CD14-positive monocyte (primary cell): Measurements from ENCODE around the gene ATAD3A. TPM values are rescaled to one million over a fixed set of nuclear protein-coding genes. Genes with fewer than 3 reads are reported as not detected.

Experiments used
- DNase-seq, 3 donors: peaks; one replicate each; pipeline ENCODE4 v3.0.0-alpha.2; 2011 to 2022
- H2AFZ ChIP-seq: 2 replicates; pipeline ENCODE4 v1.6.0; 2012; ENCODE audit warnings: mild to moderate bottlenecking, low read depth, low read length, inconsistent platforms; ENCODE audit not compliant: insufficient read depth, poor library complexity, severe bottlenecking
- H3K27ac ChIP-seq, 2 donors: 1 replicate in 1 of 2; 2 replicates in 1 of 2; pipeline ENCODE4 v1.5.1; 2012 to 2013; ENCODE audit warnings: low read length in 2 of 2, control low read depth in 1 of 2, inconsistent platforms in 1 of 2, low read depth in 1 of 2, mild to moderate bottlenecking in 1 of 2
- H3K27me3 ChIP-seq, 2 donors: one replicate each; pipeline versions ENCODE4 v1.6.0 to v1.6.1; 2011 to 2013; ENCODE audit warnings: low read length in 2 of 2; ENCODE audit not compliant: control insufficient read depth in 2 of 2, insufficient read depth in 2 of 2
- H3K36me3 ChIP-seq, 2 donors: replicated peaks in 1 of 2; 1 replicate in 1 of 2; 2 replicates in 1 of 2; pipeline versions ENCODE4 v1.5.1 to v1.6.1; 2012 to 2013; ENCODE audit warnings: low read length in 2 of 2, control low read depth in 1 of 2, inconsistent platforms in 1 of 2, mild to moderate bottlenecking in 1 of 2; ENCODE audit not compliant: insufficient read depth in 2 of 2, control insufficient read depth in 1 of 2
- H3K4me1 ChIP-seq, 2 donors: 1 replicate in 1 of 2; 2 replicates in 1 of 2; pipeline versions ENCODE4 v1.5.1 to v1.6.1; 2012 to 2013; ENCODE audit warnings: low read length in 2 of 2, control low read depth in 1 of 2, inconsistent platforms in 1 of 2, mild to moderate bottlenecking in 1 of 2, moderate library complexity in 1 of 2; ENCODE audit not compliant: insufficient read depth in 2 of 2, control insufficient read depth in 1 of 2
- H3K4me2 ChIP-seq: replicated peaks from 2 replicates; pipeline ENCODE3; 2012; ENCODE audit warnings: low read length, moderate library complexity, mild to moderate bottlenecking; ENCODE audit not compliant: poor library complexity, severe bottlenecking; ENCODE audit errors: extremely low read depth
- H3K4me3 ChIP-seq, 3 experiments: fragments of 200-600 bp in 1 of 3; sonication (generic) in 1 of 3; replicated peaks in 1 of 3; 1 replicate in 2 of 3; 2 replicates in 1 of 3; pipeline ENCODE4 v1.5.1; 2011 to 2013; ENCODE audit warnings: low read length in 3 of 3, mild to moderate bottlenecking in 3 of 3, control low read depth in 2 of 3, low read depth in 2 of 3, inconsistent platforms in 1 of 3, moderate library complexity in 1 of 3
- H3K79me2 ChIP-seq: 2 replicates; pipeline ENCODE4 v1.6.0; 2012; ENCODE audit warnings: mild to moderate bottlenecking, control low read depth, inconsistent platforms, low read length, moderate library complexity; ENCODE audit not compliant: insufficient read depth
- H3K9ac ChIP-seq: 2 replicates; pipeline ENCODE4 v1.6.0; 2017; ENCODE audit warnings: low read length, mild to moderate bottlenecking; ENCODE audit not compliant: insufficient read depth, poor library complexity, severe bottlenecking
- H3K9me3 ChIP-seq, 2 donors: replicated peaks in 1 of 2; 1 replicate in 1 of 2; 2 replicates in 1 of 2; pipeline versions ENCODE4 v1.5.1 to v1.6.1; 2012 to 2013; ENCODE audit warnings: low read length in 2 of 2, control low read depth in 1 of 2; ENCODE audit not compliant: control insufficient read depth in 1 of 2, insufficient read depth in 1 of 2
- H4K20me1 ChIP-seq: 2 replicates; pipeline ENCODE4 v1.6.0; 2012; ENCODE audit warnings: mild to moderate bottlenecking, low read length, control low read depth, moderate library complexity; ENCODE audit not compliant: insufficient read depth
- H3K27ac Mint-ChIP-seq, 7 donors: one replicate each; pipeline ENCODE4 v1.8.0; 2020; ENCODE audit warnings: mild to moderate bottlenecking in 7 of 7, mixed read lengths in 7 of 7, moderate library complexity in 6 of 7, inconsistent platforms in 2 of 7
- H3K27me3 Mint-ChIP-seq, 3 donors: one replicate each; pipeline ENCODE4 v1.8.0; 2021 to 2022; ENCODE audit warnings: low read depth in 3 of 3, mild to moderate bottlenecking in 3 of 3, mixed read lengths in 3 of 3, moderate library complexity in 3 of 3, inconsistent platforms in 1 of 3
- H3K36me3 Mint-ChIP-seq, 2 donors: one replicate each; pipeline ENCODE4 v1.8.0; 2020; ENCODE audit warnings: mixed read lengths in 2 of 2, inconsistent platforms in 1 of 2, mild to moderate bottlenecking in 1 of 2
- H3K4me1 Mint-ChIP-seq: one replicate; pipeline ENCODE4 v1.8.0; 2020; ENCODE audit warnings: mild to moderate bottlenecking, mixed read lengths
- H3K4me3 Mint-ChIP-seq, 2 donors: one replicate each; pipeline ENCODE4 v1.8.0; 2020; ENCODE audit warnings: mild to moderate bottlenecking in 2 of 2, mixed read lengths in 2 of 2, moderate library complexity in 1 of 2
- H3K9me3 Mint-ChIP-seq, 7 donors: one replicate each; pipeline ENCODE4 v1.8.0; 2020 to 2022; ENCODE audit warnings: mixed read lengths in 7 of 7, mild to moderate bottlenecking in 6 of 7, moderate library complexity in 6 of 7, inconsistent platforms in 2 of 7
- CTCF ChIP-seq: fragments of 200-600 bp; IDR thresholded peaks from one replicate; pipeline ENCODE4 v1.8.0; 2022; ENCODE audit warnings: antibody characterized with exemption, mild to moderate bottlenecking
- WGBS: methylation state at CpG from one replicate; pipeline ENCODE4 v1.1.5; 2013; ENCODE audit warnings: missing lambda C conversion rate; ENCODE audit not compliant: insufficient coverage; 5-methylcytosine and 5-hydroxymethylcytosine counted together
- intact Hi-C, 2 donors: fragments of 100-400 bp; cut with micrococcal nuclease; formaldehyde crosslinking; loops; one replicate each; pipeline versions ENCODE4 v1.15.0 to v1.15.1; 2023
- polyA plus RNA-seq, 3 donors: library from polyadenylated mRNA; depleted of rRNA in 1 of 3; unstranded in 2 of 3; stranded (reverse) in 1 of 3; fragments of 300-500 nt in 2 of 3; fragments of >200 nt in 1 of 3; fragmentation: Illumina TruSeq in 2 of 3; gene quantifications; 1 replicate in 2 of 3; 2 replicates in 1 of 3; pipeline ENCODE4 v1.2.3, GENCODE V29; 2012 to 2021

ATAD3A gene
- polyA plus RNA-seq, 3 donors = 4.1 to 14.0 (median 6.4) TPM

- Histone ChIP-seq H3K36me3 (no peaks in the 10 kb centered on the region), H3K4me1 (peaks cover 11% of the 10 kb centered on the region in 2 donors), H3K4me2 (no peak overlapping the region), H4K20me1 (no peaks in the 10 kb centered on the region), H3K4me3 (no peak overlapping the region), H3K27me3 (peaks cover 3 to 7% of the 10 kb centered on the region in 2 donors), H2AFZ (no peak overlapping the region), H3K9ac (no peak overlapping the region), H3K9me3 (no peaks in the 10 kb centered on the region), H3K27ac (no peak overlapping the region), H3K79me2 (peaks cover 15% of the 10 kb centered on the region)
- H3K36me3 Mint-ChIP-seq = peaks cover 0 to under 1% of the 10 kb centered on the region in 2 donors
- peaks cover 12% of the 10 kb centered on the region for H3K4me1 Mint-ChIP-seq
- DNase-seq = no peak
- H3K9me3 Mint-ChIP-seq = no peaks in the 10 kb centered on the region
- no peak for TF ChIP-seq CTCF
- intact Hi-C loops = loop anchor here in 1 of 2 donors (10.0 kb wide), 1 partner anchor 106 kb away; no protein-coding TSS in a partner anchor
- H3K4me3 Mint-ChIP-seq = no peak overlapping the region
- no peak overlapping the region for H3K27ac Mint-ChIP-seq
- WGBS = 93% methylated on average over 13 of the region's 13 CpGs
- H3K27me3 Mint-ChIP-seq = peaks cover 11 to 36% (median 15%) of the 10 kb centered on the region in 3 donors
These were observed 66.5 kb downstream of the ATAD3A start for GRCh38 chr1:1578371-1578940.

DNA sequence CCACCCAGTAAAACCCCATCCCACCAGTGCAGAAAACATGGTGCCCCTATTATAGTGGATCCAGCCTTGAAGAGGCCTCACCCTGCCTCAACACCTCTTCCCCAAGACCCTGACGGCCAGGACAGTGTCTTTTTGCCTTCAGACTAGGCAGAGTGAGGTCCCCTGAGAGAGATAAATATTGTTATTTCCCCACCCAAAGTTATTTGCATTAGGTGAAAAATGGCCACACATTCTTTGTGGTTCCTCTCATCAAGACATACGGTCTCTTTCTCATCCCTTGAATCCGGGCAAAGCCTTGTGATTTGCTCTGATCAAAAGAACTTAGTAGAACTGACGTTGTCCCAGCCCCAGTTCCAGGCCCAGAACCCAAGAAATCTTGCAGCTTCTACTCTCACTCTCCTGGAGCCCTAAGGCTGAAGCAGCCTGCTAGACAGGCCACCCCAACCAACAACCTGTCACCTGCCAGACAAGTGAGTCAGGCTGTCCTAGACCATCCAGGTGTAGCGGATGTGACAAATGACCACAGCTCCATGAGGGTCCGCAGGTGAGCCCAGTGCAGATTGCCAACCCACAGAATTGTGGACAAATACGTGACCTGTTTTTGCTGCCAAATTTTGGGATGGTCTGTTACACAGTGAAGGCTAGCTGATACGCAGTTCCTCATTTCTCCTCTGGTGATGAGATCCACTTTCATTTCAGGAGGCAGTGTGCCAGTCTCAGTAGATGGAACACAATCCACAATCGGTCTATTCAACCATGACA, 70.8 kb downstream of the ATAD3A start:
- Mint-ChIP-seq H3K27me3 (peaks cover 21 to 51% (median 36%) of the 10 kb centered on the region in 3 donors), H3K27ac (no peak overlapping the region), H3K4me3 (no peak overlapping the region), H3K9me3 (peaks cover 0 to 3% (median 0%) of the 10 kb centered on the region in 7 donors), H3K4me1 (no peaks in the 10 kb centered on the region), H3K36me3 (no peaks in the 10 kb centered on the region)
- H3K4me1 ChIP-seq = no peaks in the 10 kb centered on the region
- H2AFZ ChIP-seq = no peak overlapping the region
- no peaks in the 10 kb centered on the region for H4K20me1 ChIP-seq
- no peak for TF ChIP-seq CTCF
- H3K9ac ChIP-seq = no peak overlapping the region
- intact Hi-C loops = no loop called here
- no peaks in the 10 kb centered on the region for H3K79me2 ChIP-seq
- no peaks in the 10 kb centered on the region for H3K9me3 ChIP-seq
- peaks cover 5 to 12% of the 10 kb centered on the region in 2 donors for H3K27me3 ChIP-seq
- H3K4me2 ChIP-seq = no peak overlapping the region
- H3K36me3 ChIP-seq = no peaks in the 10 kb centered on the region
- no peak for DNase-seq
- H3K27ac ChIP-seq = no peak overlapping the region
- WGBS = 88% methylated on average over 8 of the region's 9 CpGs
- no peak overlapping the region for H3K4me3 ChIP-seq
